ENCODE data around the gene DHX16. TPM values are rescaled to one million over a fixed set of nuclear protein-coding genes. Genes with fewer than 3 reads are reported as not detected.

Gene DHX16
- total and polyA plus RNA-seq, 2 of the 4 experiments (the other 2 are of a cell fraction) = 47.9 to 48.4 TPM

DNA sequence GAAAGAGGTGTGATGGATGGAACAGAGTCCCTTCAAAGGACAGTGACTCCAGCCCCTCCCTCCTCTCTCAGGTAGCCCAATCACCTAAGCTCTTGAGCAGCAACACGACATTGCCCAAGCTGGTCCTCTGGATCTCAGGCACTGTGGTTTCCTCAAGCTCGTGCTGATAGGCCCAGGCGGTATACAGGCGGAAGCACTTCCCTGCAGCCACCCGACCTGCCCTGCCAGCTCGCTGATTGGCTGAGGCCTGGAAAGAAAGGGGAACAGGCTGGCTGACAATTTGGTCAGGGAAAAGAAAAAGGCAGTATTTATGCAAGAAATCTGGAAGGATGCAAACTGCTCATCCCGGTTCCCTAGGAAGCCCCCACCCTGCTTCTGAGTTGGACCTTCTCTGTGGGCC is 16.3 kb downstream of the DHX16 start:
- TF ChIP-seq, protein P1, sequence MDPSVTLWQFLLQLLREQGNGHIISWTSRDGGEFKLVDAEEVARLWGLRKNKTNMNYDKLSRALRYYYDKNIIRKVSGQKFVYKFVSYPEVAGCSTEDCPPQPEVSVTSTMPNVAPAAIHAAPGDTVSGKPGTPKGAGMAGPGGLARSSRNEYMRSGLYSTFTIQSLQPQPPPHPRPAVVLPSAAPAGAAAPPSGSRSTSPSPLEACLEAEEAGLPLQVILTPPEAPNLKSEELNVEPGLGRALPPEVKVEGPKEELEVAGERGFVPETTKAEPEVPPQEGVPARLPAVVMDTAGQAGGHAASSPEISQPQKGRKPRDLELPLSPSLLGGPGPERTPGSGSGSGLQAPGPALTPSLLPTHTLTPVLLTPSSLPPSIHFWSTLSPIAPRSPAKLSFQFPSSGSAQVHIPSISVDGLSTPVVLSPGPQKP (IDR thresholded peaks at IDR 0.05; ENCODE audit: borderline replicate concordance, low read depth, low read length) = no peak
- no peak overlapping the region for H3K4ac ChIP-seq (ENCODE audit: low read depth, low read length)
- dilution Hi-C loops (cut with HindIII; ENCODE audit: low sequenced_read_pairs, unreplicated experiment) = no loop called here
- H2BK120ac ChIP-seq (ENCODE audit: low read depth, low read length) = no peak overlapping the region
- no peak overlapping the region for H3K18ac ChIP-seq (ENCODE audit: low read depth, low read length)
- no peak overlapping the region for H2AK5ac ChIP-seq (ENCODE audit: low read depth, low read length)
- H3K79me1 ChIP-seq (ENCODE audit: low read depth in 1 of 2, low read length in 2 of 2) = peaks cover 2 to 4% of the 10 kb centered on the region in 2 experiments; a peak in 3 of 4 replicates
- no peak overlapping the region for H3K14ac ChIP-seq (replicated peaks; ENCODE audit: low read depth, low read length)
- no peak overlapping the region for H2BK20ac ChIP-seq (ENCODE audit: low read depth, low read length)
- WGBS, 2 experiments (ENCODE audit: extremely low coverage in 2 of 2, insufficient read length in 1 of 2) = 91% methylated on average over 4 of the region's 7 CpGs; no CpG with 5 or more reads in 1 of the 2 experiments
- ChIA-PET POLR2A (ENCODE audit: unreplicated experiment) (no interaction called here), CTCF (no interaction called here)
- BruUV-seq (replicated peaks) = no TSS peak
- H3K9ac ChIP-seq (ENCODE audit: low read depth, low read length) = no peak overlapping the region
- no peaks in the 10 kb centered on the region for H4K20me1 ChIP-seq (ENCODE audit: insufficient read depth, low read length)
- H2BK15ac ChIP-seq (ENCODE audit: low read depth, low read length) = no peak overlapping the region
- DNase-seq = no peak
- no peak for ATAC-seq (ENCODE audit: low read depth)
- no peak overlapping the region for H3K4me2 ChIP-seq (ENCODE audit: low read depth, low read length)
- no peak overlapping the region for H3K27ac ChIP-seq (ENCODE audit: insufficient read depth, low read length)
- no peak overlapping the region for H3K23ac ChIP-seq (ENCODE audit: low read depth, low read length)
- no peak overlapping the region for H4K5ac ChIP-seq (ENCODE audit: low read depth, low read length)
- H3K27me3 ChIP-seq (ENCODE audit: control insufficient read depth, insufficient read depth, low read length) = no peaks in the 10 kb centered on the region
- H3K4me3 ChIP-seq (ENCODE audit: insufficient read depth, low read depth, low read length) = no peak overlapping the region
- no peak overlapping the region for H4K91ac ChIP-seq (ENCODE audit: insufficient read depth, low read depth, low read length)
- no peak overlapping the region for H2AFZ ChIP-seq (replicated peaks; ENCODE audit: low read length, poor library complexity)
- no peak overlapping the region for H2AK9ac ChIP-seq (replicated peaks; ENCODE audit: low read depth, low read length, poor library complexity)
- H3K4me1 ChIP-seq (ENCODE audit: control insufficient read depth, insufficient read depth, low read length) = no peaks in the 10 kb centered on the region; the same call in 1 of the 2 replicates
- no peak overlapping the region for H3K56ac ChIP-seq (ENCODE audit: extremely low read depth, insufficient read depth, low read length)
- no peak overlapping the region for H4K8ac ChIP-seq (ENCODE audit: low read depth in 2 of 2, low read length in 2 of 2)
- H3K9me3 ChIP-seq (ENCODE audit: control insufficient read depth, insufficient read depth, low read length) = no peaks in the 10 kb centered on the region
- no peaks in the 10 kb centered on the region for H3K9me1 ChIP-seq (ENCODE audit: insufficient read depth, low read length)
- no peak overlapping the region for H2BK5ac ChIP-seq (ENCODE audit: low read depth, low read length, poor library complexity, severe bottlenecking)
- peaks cover 74% of the 10 kb centered on the region for H3K36me3 ChIP-seq (ENCODE audit: control insufficient read depth, insufficient read depth, low read length)
- intact Hi-C loops (cut with micrococcal nuclease) = no loop called here
- in situ Hi-C loops (cut with MboI; ENCODE audit: low sequenced_read_pairs) = no loop called here

All from IMR-90 (cell line).